Measurements from ENCODE around the gene SSR1. TPM values are rescaled to one million over a fixed set of nuclear protein-coding genes. Genes with fewer than 3 reads are reported as not detected.
A peak's percentile ranks its signal among the peaks of the same experiment; 100 is the strongest.

Gene SSR1
- polyA plus RNA-seq, 4 donors, result 112 to 137 (median 129) TPM

- DNase-seq (ENCODE audit: low read depth in 4 of 4, low spot score in 2 of 4), result no peak
These were observed 52.5 kb downstream of the SSR1 start for GRCh38 chr6:7260291-7261031.

- DNase-seq (ENCODE audit: low read depth in 4 of 4, low spot score in 2 of 4), result no peak
These were observed 54.7 kb downstream of the SSR1 start for GRCh38 chr6:7258231-7258763.

- DNase-seq (ENCODE audit: low read depth in 4 of 4, low spot score in 2 of 4), result no peak
These were observed 55.3 kb downstream of the SSR1 start for GRCh38 chr6:7257521-7258230.

GRCh38 chr6:7256785-7257184, 56.2 kb downstream of the SSR1 start:
- no peak for DNase-seq (ENCODE audit: low read depth in 4 of 4, low spot score in 2 of 4)

GRCh38 chr6:7255918-7256317, 57.1 kb downstream of the SSR1 start:
- no peak for DNase-seq (ENCODE audit: low read depth in 4 of 4, low spot score in 2 of 4)

- no peak for DNase-seq (ENCODE audit: low read depth in 4 of 4, low spot score in 2 of 4)
These were observed 57.8 kb downstream of the SSR1 start for GRCh38 chr6:7254980-7255835.

- DNase-seq (ENCODE audit: low read depth in 4 of 4, low spot score in 2 of 4), result no peak
These were observed 60.6 kb downstream of the SSR1 start for GRCh38 chr6:7252390-7252789.

GRCh38 chr6:7251646-7252260, 61.2 kb downstream of the SSR1 start:
- DNase-seq (ENCODE audit: low read depth in 4 of 4, low spot score in 2 of 4), result no peak

GRCh38 chr6:7250812-7251211, 62.2 kb downstream of the SSR1 start:
- no peak for DNase-seq (ENCODE audit: low read depth in 4 of 4, low spot score in 2 of 4)

- no peak for DNase-seq (ENCODE audit: low read depth in 4 of 4, low spot score in 2 of 4)
These were observed 62.9 kb downstream of the SSR1 start for GRCh38 chr6:7249946-7250643.

- DNase-seq (ENCODE audit: low read depth in 4 of 4, low spot score in 2 of 4), result no peak
These were observed 63.6 kb downstream of the SSR1 start for GRCh38 chr6:7249391-7249790.

GRCh38 chr6:7247828-7248227, 65.2 kb downstream of the SSR1 start:
- no peak for DNase-seq (ENCODE audit: low read depth in 4 of 4, low spot score in 2 of 4)

- DNase-seq (ENCODE audit: low read depth in 4 of 4, low spot score in 2 of 4), result no peak
These were observed 65.9 kb downstream of the SSR1 start for GRCh38 chr6:7247179-7247456.

- DNase-seq (ENCODE audit: low read depth in 4 of 4, low spot score in 2 of 4), result no peak
These were observed 66.4 kb downstream of the SSR1 start for GRCh38 chr6:7246401-7247178.

- no peak for DNase-seq (ENCODE audit: low read depth in 4 of 4, low spot score in 2 of 4)
These were observed 67.2 kb downstream of the SSR1 start for GRCh38 chr6:7245668-7246393.

GRCh38 chr6:7243179-7243981, 69.6 kb downstream of the SSR1 start:
- peak in 1 of 4 donors; percentile 70 for DNase-seq (ENCODE audit: low read depth in 4 of 4, low spot score in 2 of 4)

- DNase-seq (ENCODE audit: low read depth in 4 of 4, low spot score in 2 of 4), result no peak
These were observed 70.2 kb downstream of the SSR1 start for GRCh38 chr6:7242835-7243178.
